ENCODE results near the gene ASCC3. TPM values are rescaled to one million over a fixed set of nuclear protein-coding genes. Genes with fewer than 3 reads are reported as not detected.

ASCC3 gene
- total and polyA plus RNA-seq, 2 of the 4 experiments (the other 2 are of a cell fraction), result 25.8 to 104 TPM

- no CpG with 5 or more reads among the region's 1 CpG for WGBS, 2 experiments (ENCODE audit: extremely low coverage in 2 of 2, insufficient read length in 1 of 2)
- H3K27ac ChIP-seq (ENCODE audit: insufficient read depth, low read length), result no peak overlapping the region
- no peak for DNase-seq
Observed at GRCh38 chr6:100626721-100627120, 254.4 kb downstream of the ASCC3 start.

More at GRCh38 chr6:100626721-100627120, 254.4 kb downstream of the ASCC3 start:
- H2BK5ac ChIP-seq (ENCODE audit: low read depth, low read length, poor library complexity, severe bottlenecking), result no peak overlapping the region
- H2AK5ac ChIP-seq (ENCODE audit: low read depth, low read length), result no peak overlapping the region
- peaks cover 4% of the 10 kb centered on the region in 2 experiments; a peak in 3 of 4 replicates for H3K79me1 ChIP-seq (ENCODE audit: low read depth in 1 of 2, low read length in 2 of 2)
- no peak overlapping the region for H2BK120ac ChIP-seq (ENCODE audit: low read depth, low read length)
- peaks cover 11% of the 10 kb centered on the region for H3K36me3 ChIP-seq (ENCODE audit: control insufficient read depth, insufficient read depth, low read length)
- no peak overlapping the region for H2BK20ac ChIP-seq (ENCODE audit: low read depth, low read length)
- 0 out of 2 replicates have a peak, but pooled peaks cover 2% of the 10 kb centered on the region for H3K9me1 ChIP-seq (ENCODE audit: insufficient read depth, low read length)
- intact Hi-C loops (cut with micrococcal nuclease), result no loop called here
- POLR2A ChIA-PET (ENCODE audit: unreplicated experiment), result no interaction called here
- H3K14ac ChIP-seq (replicated peaks; ENCODE audit: low read depth, low read length), result no peak overlapping the region
- in situ Hi-C loops (cut with MboI; ENCODE audit: low sequenced_read_pairs), result no loop called here
- no peak overlapping the region for H4K5ac ChIP-seq (ENCODE audit: low read depth, low read length)
- no peak overlapping the region for H2BK15ac ChIP-seq (ENCODE audit: low read depth, low read length)
- CTCF ChIA-PET, result interaction anchor here (0.6 kb wide), 1 partner anchor 749 kb away, joined by 5 read pairs; no protein-coding TSS in a partner anchor
- H4K20me1 ChIP-seq (ENCODE audit: insufficient read depth, low read length), result no peaks in the 10 kb centered on the region
- no peak overlapping the region for H2AFZ ChIP-seq (replicated peaks; ENCODE audit: low read length, poor library complexity)
- no peak overlapping the region for H4K91ac ChIP-seq (ENCODE audit: insufficient read depth, low read depth, low read length)
- BruUV-seq (replicated peaks), result no TSS peak
- H2AK9ac ChIP-seq (replicated peaks; ENCODE audit: low read depth, low read length, poor library complexity), result no peak overlapping the region
- no peak overlapping the region for H3K4me2 ChIP-seq (ENCODE audit: low read depth, low read length)
- H3K56ac ChIP-seq (ENCODE audit: extremely low read depth, insufficient read depth, low read length), result no peak overlapping the region
- no peak overlapping the region for H4K8ac ChIP-seq (ENCODE audit: low read depth in 2 of 2, low read length in 2 of 2)
- no peaks in the 10 kb centered on the region for H3K4me1 ChIP-seq (ENCODE audit: control insufficient read depth, insufficient read depth, low read length)
- H3K9me3 ChIP-seq (ENCODE audit: control insufficient read depth, insufficient read depth, low read length), result no peaks in the 10 kb centered on the region
- no peak overlapping the region for H3K23ac ChIP-seq (ENCODE audit: low read depth, low read length)
- no peak overlapping the region for H3K18ac ChIP-seq (ENCODE audit: low read depth, low read length)
- dilution Hi-C loops (cut with HindIII; ENCODE audit: low sequenced_read_pairs, unreplicated experiment), result loop anchor here (25.0 kb wide), 1 partner anchor 514 kb away; no protein-coding TSS in a partner anchor
- no peak overlapping the region for H3K4me3 ChIP-seq (ENCODE audit: insufficient read depth, low read depth, low read length)
- H3K27me3 ChIP-seq (ENCODE audit: control insufficient read depth, insufficient read depth, low read length), result no peaks in the 10 kb centered on the region
- H3K9ac ChIP-seq (ENCODE audit: low read depth, low read length), result no peak overlapping the region
- no peak overlapping the region for H3K4ac ChIP-seq (ENCODE audit: low read depth, low read length)
- TF ChIP-seq CTCF (conservative IDR thresholded peaks at IDR 0.05; ENCODE audit: low read depth, low read length) (no peak), BHLHE40 (IDR thresholded peaks at IDR 0.05; ENCODE audit: low read depth, low read length) (no peak), CEBPB (IDR thresholded peaks at IDR 0.05; ENCODE audit: low read depth, low read length) (no peak), POLR2A (IDR thresholded peaks at IDR 0.05; ENCODE audit: low read depth, low read length) (no peak), RCOR1 (IDR thresholded peaks at IDR 0.05; ENCODE audit: insufficient replicate concordance, low read length) (no peak)
- ATAC-seq (ENCODE audit: low read depth), result no peak
